HG03520 (cell line): ENCODE measurements around the gene YBEY.

Experiments used
- ATAC-seq: cut with Tn5 transposase; IDR thresholded peaks from one replicate; pipeline ENCODE4 v1.9.1; 2021; ENCODE audit warnings: mild to moderate bottlenecking, moderate library complexity; ENCODE audit not compliant: unreplicated experiment

The YBEY gene

GRCh38 chr21:46325073-46325912 lies 39.2 kb downstream of the YBEY start:
- ATAC-seq, result no peak

GRCh38 chr21:46326110-46326703 lies 40.1 kb downstream of the YBEY start:
- no peak for ATAC-seq

- ATAC-seq, result no peak
Observed at GRCh38 chr21:46327711-46328110, 41.6 kb downstream of the YBEY start.

- no peak for ATAC-seq
Observed at GRCh38 chr21:46328151-46328550, 42.0 kb downstream of the YBEY start.

GRCh38 chr21:46329796-46330195 lies 43.7 kb downstream of the YBEY start:
- ATAC-seq, result no peak

GRCh38 chr21:46334351-46335140 lies 48.4 kb downstream of the YBEY start:
- no peak for ATAC-seq

- no peak for ATAC-seq
Observed at GRCh38 chr21:46336603-46337002, 50.5 kb downstream of the YBEY start.

GRCh38 chr21:46340998-46341397 lies 54.9 kb downstream of the YBEY start:
- ATAC-seq, result no peak

- ATAC-seq, result no peak
Observed at GRCh38 chr21:46344219-46344915, 58.2 kb downstream of the YBEY start.

GRCh38 chr21:46345861-46346260 lies 59.7 kb downstream of the YBEY start:
- no peak for ATAC-seq

- no peak for ATAC-seq
Observed at GRCh38 chr21:46346296-46347202, 60.4 kb downstream of the YBEY start.

- no peak for ATAC-seq
Observed at GRCh38 chr21:46347203-46347550, 61.0 kb downstream of the YBEY start.
